ENCODE data around the gene SET.

SET gene

GRCh38 chr9:128703616-128704355 is 14.8 kb downstream of the SET start:
- Histone ChIP-seq H3K4me1 (ENCODE audit: insufficient read depth, low read length) (no peaks in the 10 kb centered on the region), H3K4me3 (ENCODE audit: low read length) (peak overlapping the region; percentile 90), H3K9me3 (ENCODE audit: insufficient read depth, low read depth, low read length) (no peaks in the 10 kb centered on the region), H3K36me3 (ENCODE audit: insufficient read depth, low read length) (peaks cover 10% of the 10 kb centered on the region), H3K9ac (ENCODE audit: low read depth, low read length) (peak overlapping the region; percentile 88), H3K27me3 (ENCODE audit: insufficient read depth, low read length) (no peaks in the 10 kb centered on the region), H3K27ac (ENCODE audit: low read depth, low read length) (no peak overlapping the region)
- WGBS = 84% methylated on average over 31 of the region's 31 CpGs

GRCh38 chr9:128704356-128704670 is 15.3 kb downstream of the SET start:
- no peak overlapping the region for H3K9ac ChIP-seq (ENCODE audit: low read depth, low read length)

GRCh38 chr9:128705051-128705965 is 16.3 kb downstream of the SET start:
- peaks cover 10% of the 10 kb centered on the region for H3K36me3 ChIP-seq (ENCODE audit: insufficient read depth, low read length)
- no peak overlapping the region for H3K27ac ChIP-seq (ENCODE audit: low read depth, low read length)
- H3K4me1 ChIP-seq (ENCODE audit: insufficient read depth, low read length) = no peaks in the 10 kb centered on the region
- no peaks in the 10 kb centered on the region for H3K27me3 ChIP-seq (ENCODE audit: insufficient read depth, low read length)
- no peak overlapping the region for H3K4me3 ChIP-seq (ENCODE audit: low read length)
- WGBS = 95% methylated on average over 36 of the region's 36 CpGs
- no peak overlapping the region for H3K9ac ChIP-seq (ENCODE audit: low read depth, low read length)
- no peaks in the 10 kb centered on the region for H3K9me3 ChIP-seq (ENCODE audit: insufficient read depth, low read depth, low read length)

More at GRCh38 chr9:128704356-128704670, 15.3 kb downstream of the SET start:
- Histone ChIP-seq H3K36me3 (ENCODE audit: insufficient read depth, low read length) (peaks cover 10% of the 10 kb centered on the region), H3K27ac (ENCODE audit: low read depth, low read length) (no peak overlapping the region), H3K4me3 (ENCODE audit: low read length) (no peak overlapping the region; the same call in 1 of the 2 replicates), H3K9me3 (ENCODE audit: insufficient read depth, low read depth, low read length) (no peaks in the 10 kb centered on the region), H3K4me1 (ENCODE audit: insufficient read depth, low read length) (no peaks in the 10 kb centered on the region), H3K27me3 (ENCODE audit: insufficient read depth, low read length) (no peaks in the 10 kb centered on the region)
- WGBS = 96% methylated on average over 5 of the region's 5 CpGs

GRCh38 chr9:128706045-128706444 is 17.0 kb downstream of the SET start:
- Histone ChIP-seq H3K36me3 (ENCODE audit: insufficient read depth, low read length) (peaks cover 10% of the 10 kb centered on the region), H3K9me3 (ENCODE audit: insufficient read depth, low read depth, low read length) (no peaks in the 10 kb centered on the region), H3K4me1 (ENCODE audit: insufficient read depth, low read length) (no peaks in the 10 kb centered on the region), H3K4me3 (ENCODE audit: low read length) (no peak overlapping the region), H3K27ac (ENCODE audit: low read depth, low read length) (no peak overlapping the region), H3K27me3 (ENCODE audit: insufficient read depth, low read length) (no peaks in the 10 kb centered on the region), H3K9ac (ENCODE audit: low read depth, low read length) (no peak overlapping the region)
- WGBS = 94% methylated on average over 1 of the region's 1 CpG

GRCh38 chr9:128706671-128707381 is 17.8 kb downstream of the SET start:
- no peak overlapping the region for H3K4me3 ChIP-seq (ENCODE audit: low read length)
- H3K4me1 ChIP-seq (ENCODE audit: insufficient read depth, low read length) = no peaks in the 10 kb centered on the region
- H3K36me3 ChIP-seq (ENCODE audit: insufficient read depth, low read length) = peaks cover 10% of the 10 kb centered on the region
- no peak overlapping the region for H3K27ac ChIP-seq (ENCODE audit: low read depth, low read length)
- 92% methylated on average over 23 of the region's 23 CpGs for WGBS
- H3K27me3 ChIP-seq (ENCODE audit: insufficient read depth, low read length) = no peaks in the 10 kb centered on the region
- no peak overlapping the region for H3K9ac ChIP-seq (ENCODE audit: low read depth, low read length)
- no peaks in the 10 kb centered on the region for H3K9me3 ChIP-seq (ENCODE audit: insufficient read depth, low read depth, low read length)

- H3K4me3 ChIP-seq (ENCODE audit: low read length) = no peak overlapping the region
- 96% methylated on average over 8 of the region's 8 CpGs for WGBS
- no peaks in the 10 kb centered on the region for H3K4me1 ChIP-seq (ENCODE audit: insufficient read depth, low read length)
- no peaks in the 10 kb centered on the region for H3K9me3 ChIP-seq (ENCODE audit: insufficient read depth, low read depth, low read length)
- H3K27ac ChIP-seq (ENCODE audit: low read depth, low read length) = no peak overlapping the region
- H3K27me3 ChIP-seq (ENCODE audit: insufficient read depth, low read length) = no peaks in the 10 kb centered on the region
- H3K9ac ChIP-seq (ENCODE audit: low read depth, low read length) = no peak overlapping the region
- H3K36me3 ChIP-seq (ENCODE audit: insufficient read depth, low read length) = peaks cover 14% of the 10 kb centered on the region
Observed at GRCh38 chr9:128707446-128707845, 18.4 kb downstream of the SET start.

- no peak overlapping the region for H3K9ac ChIP-seq (ENCODE audit: low read depth, low read length)
- no peak overlapping the region for H3K4me3 ChIP-seq (ENCODE audit: low read length)
- H3K36me3 ChIP-seq (ENCODE audit: insufficient read depth, low read length) = peaks cover 10% of the 10 kb centered on the region
- no peak overlapping the region for H3K27ac ChIP-seq (ENCODE audit: low read depth, low read length)
- H3K9me3 ChIP-seq (ENCODE audit: insufficient read depth, low read depth, low read length) = no peaks in the 10 kb centered on the region
- H3K4me1 ChIP-seq (ENCODE audit: insufficient read depth, low read length) = no peaks in the 10 kb centered on the region
- H3K27me3 ChIP-seq (ENCODE audit: insufficient read depth, low read length) = no peaks in the 10 kb centered on the region
- 93% methylated on average over 26 of the region's 26 CpGs for WGBS
Observed at GRCh38 chr9:128712451-128713410, 23.7 kb downstream of the SET start.

GRCh38 chr9:128713411-128713780 is 24.4 kb downstream of the SET start:
- 96% methylated on average over 13 of the region's 13 CpGs for WGBS
- H3K27me3 ChIP-seq (ENCODE audit: insufficient read depth, low read length) = no peaks in the 10 kb centered on the region
- no peak overlapping the region for H3K9ac ChIP-seq (ENCODE audit: low read depth, low read length)

GRCh38 chr9:128713941-128714573 is 25.0 kb downstream of the SET start:
- no peaks in the 10 kb centered on the region for H3K9me3 ChIP-seq (ENCODE audit: insufficient read depth, low read depth, low read length)
- peaks cover 13% of the 10 kb centered on the region for H3K36me3 ChIP-seq (ENCODE audit: insufficient read depth, low read length)
- no peak overlapping the region for H3K27ac ChIP-seq (ENCODE audit: low read depth, low read length)
- H3K4me3 ChIP-seq (ENCODE audit: low read length) = no peak overlapping the region
- H3K27me3 ChIP-seq (ENCODE audit: insufficient read depth, low read length) = no peaks in the 10 kb centered on the region
- no peaks in the 10 kb centered on the region for H3K4me1 ChIP-seq (ENCODE audit: insufficient read depth, low read length)
- WGBS = 95% methylated on average over 19 of the region's 19 CpGs
- no peak overlapping the region for H3K9ac ChIP-seq (ENCODE audit: low read depth, low read length)

More at GRCh38 chr9:128713411-128713780, 24.4 kb downstream of the SET start:
- Histone ChIP-seq H3K4me1 (ENCODE audit: insufficient read depth, low read length) (no peaks in the 10 kb centered on the region), H3K9me3 (ENCODE audit: insufficient read depth, low read depth, low read length) (no peaks in the 10 kb centered on the region), H3K27ac (ENCODE audit: low read depth, low read length) (no peak overlapping the region), H3K4me3 (ENCODE audit: low read length) (no peak overlapping the region), H3K36me3 (ENCODE audit: insufficient read depth, low read length) (peaks cover 13% of the 10 kb centered on the region)

All from HUES64 (cell line).